Liver (tissue), 9 donors: Measurements from ENCODE around the gene GPR146. TPM values are rescaled to one million over a fixed set of nuclear protein-coding genes. Genes with fewer than 3 reads are reported as not detected.

Experiments used
- DNase-seq: peaks from one replicate; pipeline ENCODE4 v3.0.0-alpha.2; 2017; ENCODE audit warnings: low spot score
- H3K27ac ChIP-seq, 2 donors: one replicate each; pipeline ENCODE4 v1.7.0; 2013; ENCODE audit warnings: inconsistent platforms in 2 of 2, low read length in 2 of 2, control low read depth in 1 of 2, low read depth in 1 of 2, mild to moderate bottlenecking in 1 of 2
- H3K27me3 ChIP-seq, 4 donors: one replicate each; pipeline versions ENCODE4 v1.6.1 to v1.7.0; 2013; ENCODE audit warnings: low read length in 3 of 4, inconsistent platforms in 1 of 4, mild to moderate bottlenecking in 1 of 4, moderate library complexity in 1 of 4; ENCODE audit not compliant: control insufficient read depth in 4 of 4, insufficient read depth in 4 of 4
- H3K36me3 ChIP-seq, 4 donors: one replicate each; pipeline versions ENCODE4 v1.6.1 to v1.7.0; 2013; ENCODE audit warnings: low read length in 3 of 4, mild to moderate bottlenecking in 3 of 4, low read depth in 1 of 4, moderate library complexity in 1 of 4; ENCODE audit not compliant: control insufficient read depth in 4 of 4, insufficient read depth in 3 of 4
- H3K4me1 ChIP-seq, 4 donors: one replicate each; pipeline versions ENCODE4 v1.6.1 to v1.7.0; 2013; ENCODE audit warnings: low read length in 3 of 4, mild to moderate bottlenecking in 3 of 4, moderate library complexity in 1 of 4; ENCODE audit not compliant: control insufficient read depth in 4 of 4, insufficient read depth in 4 of 4
- H3K4me3 ChIP-seq, 3 donors: one replicate each; pipeline versions ENCODE4 v1.6.1 to v1.7.0; 2013; ENCODE audit warnings: low read length in 3 of 3, control low read depth in 1 of 3, low read depth in 1 of 3, mild to moderate bottlenecking in 1 of 3
- H3K9ac ChIP-seq, 2 donors: one replicate each; pipeline ENCODE4 v1.7.0; 2013; ENCODE audit warnings: low read length in 2 of 2, mild to moderate bottlenecking in 2 of 2, moderate library complexity in 2 of 2, control low read depth in 1 of 2, low read depth in 1 of 2
- H3K9me3 ChIP-seq, 4 donors: one replicate each; pipeline versions ENCODE4 v1.6.1 to v1.7.0; 2013; ENCODE audit warnings: low read length in 3 of 4; ENCODE audit not compliant: control insufficient read depth in 4 of 4
- ATF3 ChIP-seq: IDR thresholded peaks from 2 replicates; pipeline ENCODE4 v1.6.1; 2016; ENCODE audit warnings: antibody characterized with exemption
- CTCF ChIP-seq: fragments of 150-350 bp; IDR thresholded peaks from 2 replicates; pipeline ENCODE4 v1.5.1; 2017; ENCODE audit warnings: improper control_type of control experiment, low read depth, low read length; ENCODE audit not compliant: missing input control
- EGR1 ChIP-seq, 2 donors: IDR thresholded peaks; 2 replicates each; pipeline ENCODE4 v1.6.1; 2016 to 2018; ENCODE audit warnings: antibody characterized with exemption in 2 of 2, low read depth in 2 of 2
- FOXA1 ChIP-seq: IDR thresholded peaks from 2 replicates; pipeline ENCODE4 v1.6.1; 2016; ENCODE audit warnings: antibody characterized with exemption
- GABPA ChIP-seq, 2 donors: IDR thresholded peaks in 1 of 2; conservative IDR thresholded peaks in 1 of 2; 2 replicates each; pipeline ENCODE4 v1.6.1; 2016; ENCODE audit warnings: antibody characterized with exemption in 2 of 2, mild to moderate bottlenecking in 1 of 2, moderate library complexity in 1 of 2
- HNF4G ChIP-seq: IDR thresholded peaks from 2 replicates; pipeline ENCODE4 v1.6.1; 2016; ENCODE audit warnings: antibody characterized with exemption
- MAX ChIP-seq: IDR thresholded peaks from 2 replicates; pipeline ENCODE4 v1.6.1; 2016; ENCODE audit warnings: antibody characterized with exemption
- NR2F2 ChIP-seq: IDR thresholded peaks from 2 replicates; pipeline ENCODE4 v1.6.1; 2016; ENCODE audit warnings: antibody characterized with exemption
- RAD21 ChIP-seq, 2 donors: IDR thresholded peaks; 2 replicates each; pipeline ENCODE4 v1.6.1; 2016; ENCODE audit warnings: antibody characterized with exemption in 2 of 2, mild to moderate bottlenecking in 2 of 2
- REST ChIP-seq: IDR thresholded peaks from 2 replicates; pipeline ENCODE4 v1.6.1; 2016; ENCODE audit warnings: antibody characterized with exemption, mild to moderate bottlenecking
- RXRA ChIP-seq, 2 donors: IDR thresholded peaks; 2 replicates each; pipeline ENCODE4 v1.6.1; 2017 to 2018; ENCODE audit warnings: antibody characterized with exemption in 2 of 2, mild to moderate bottlenecking in 1 of 2
- SP1 ChIP-seq: IDR thresholded peaks from 2 replicates; pipeline ENCODE4 v1.6.1; 2018; ENCODE audit warnings: antibody characterized with exemption, mild to moderate bottlenecking
- TAF1 ChIP-seq: conservative IDR thresholded peaks from 2 replicates; pipeline ENCODE4 v1.6.1; 2016; ENCODE audit warnings: antibody characterized with exemption, mild to moderate bottlenecking
- YY1 ChIP-seq: IDR thresholded peaks from 2 replicates; pipeline ENCODE4 v1.6.1; 2016; ENCODE audit warnings: antibody characterized with exemption, mild to moderate bottlenecking
- ZBTB33 ChIP-seq: IDR thresholded peaks from 2 replicates; pipeline ENCODE4 v1.6.1; 2016; ENCODE audit warnings: antibody characterized with exemption
- WGBS: extraction: QIAGEN DNeasy Blood & Tissue Kit; methylation state at CpG from one replicate; pipeline ENCODE4 v1.1.7; 2013; 5-methylcytosine and 5-hydroxymethylcytosine counted together
- polyA plus RNA-seq, 2 donors: library from polyadenylated mRNA; stranded (reverse) in 1 of 2; unstranded in 1 of 2; fragments of 200-250 nt in 1 of 2; fragments of >200 nt in 1 of 2; fragmentation: Nextera tagmentation in 1 of 2; extraction: Ambion mirVana in 1 of 2; gene quantifications; one replicate each; pipeline versions ENCODE4 v1.2.1 to v1.2.3, GENCODE V29; 2013 to 2015
- total RNA-seq, 2 donors: library from RNA; depleted of rRNA; stranded (reverse); fragments of >200 nt; gene quantifications; one replicate each; pipeline ENCODE4 v1.2.3, GENCODE V29; 2014
- donor health status: healthy.
- donor health status: healthy.
- donor health status: healthy.
- donor health status: healthy.
- donor health status: healthy.

The GPR146 gene
- total and polyA plus RNA-seq, 4 donors: 15.5 to 33.5 (median 26.7) TPM

- Histone ChIP-seq H3K27me3 (no peaks in the 10 kb centered on the region), H3K9me3 (no peaks in the 10 kb centered on the region), H3K4me1 (peaks cover 10 to 28% (median 18%) of the 10 kb centered on the region in 4 donors), H3K9ac (no peak overlapping the region), H3K36me3 (no peaks in the 10 kb centered on the region), H3K27ac (no peak overlapping the region), H3K4me3 (no peak overlapping the region)
- TF ChIP-seq RXRA (IDR thresholded peaks at IDR 0.05) (no peak), ATF3 (no peak), ZBTB33 (no peak), SP1 (no peak), REST (no peak), EGR1 (IDR thresholded peaks at IDR 0.05; ENCODE audit: low read depth in 2 of 2) (no peak), NR2F2 (no peak), RAD21 (IDR thresholded peaks at IDR 0.05) (no peak), TAF1 (no peak), CTCF (no peak), FOXA1 (no peak), YY1 (no peak), HNF4G (no peak), MAX (no peak), GABPA (IDR thresholded peaks at IDR 0.05 in 1 of 2, conservative IDR thresholded peaks at IDR 0.05 in 1 of 2) (no peak)
- DNase-seq: no peak
- 92% methylated on average over 27 of the region's 27 CpGs for WGBS
These were observed 61.9 kb downstream of the GPR146 start for GRCh38 chr7:1106063-1106792.
